Measurements from ENCODE around the gene KIT. TPM values are rescaled to one million over a fixed set of nuclear protein-coding genes. Genes with fewer than 3 reads are reported as not detected.

Gene KIT
- total and polyA plus RNA-seq, 7 donors = 0.19 to 2.1 (median 0.92) TPM

- DNase-seq = no peak
- H3K36me3 ChIP-seq (ENCODE audit: insufficient read depth in 1 of 2, low read depth in 1 of 2) = no peaks in the 10 kb centered on the region
- H3K27me3 ChIP-seq (ENCODE audit: insufficient read depth in 3 of 3, low read length in 2 of 3) = no peaks in the 10 kb centered on the region
- no peaks in the 10 kb centered on the region for H3K4me1 ChIP-seq
- TF ChIP-seq CTCF (IDR thresholded peaks at IDR 0.05) = no peak
- no peaks in the 10 kb centered on the region for H3K9me3 ChIP-seq
- WGBS, 3 donors = 83 to 93% (median 84%) methylated on average over 19 to 20 of the region's 20 CpGs
- H3K27ac ChIP-seq = no peak overlapping the region
- intact Hi-C loops (cut with DNase I) = no loop called here
- ATAC-seq = no peak
- no peak overlapping the region for H3K4me3 ChIP-seq
Observed at GRCh38 chr4:54708339-54709279, 50.9 kb downstream of the KIT start.

- Histone ChIP-seq H3K27me3 (ENCODE audit: insufficient read depth in 3 of 3, low read length in 2 of 3) (no peaks in the 10 kb centered on the region), H3K27ac (no peak overlapping the region), H3K4me1 (no peaks in the 10 kb centered on the region), H3K4me3 (no peak overlapping the region), H3K36me3 (ENCODE audit: insufficient read depth in 1 of 2, low read depth in 1 of 2) (no peaks in the 10 kb centered on the region), H3K9me3 (no peaks in the 10 kb centered on the region)
- intact Hi-C loops (cut with DNase I) = no loop called here
- TF ChIP-seq CTCF (IDR thresholded peaks at IDR 0.05) = no peak
- 77 to 79% (median 78%) methylated on average over 8 of the region's 8 CpGs for WGBS, 3 donors
- DNase-seq (no peak), ATAC-seq (no peak)
Observed at GRCh38 chr4:54709400-54709799, 51.6 kb downstream of the KIT start.

- Histone ChIP-seq H3K4me3 (no peak overlapping the region), H3K36me3 (ENCODE audit: insufficient read depth in 1 of 2, low read depth in 1 of 2) (no peaks in the 10 kb centered on the region), H3K27me3 (ENCODE audit: insufficient read depth in 3 of 3, low read length in 2 of 3) (no peaks in the 10 kb centered on the region), H3K27ac (no peak overlapping the region), H3K4me1 (no peaks in the 10 kb centered on the region), H3K9me3 (no peaks in the 10 kb centered on the region)
- ATAC-seq (no peak), DNase-seq (no peak)
- no peak for TF ChIP-seq CTCF (IDR thresholded peaks at IDR 0.05)
- intact Hi-C loops (cut with DNase I) = no loop called here
- WGBS, 3 donors = 78 to 93% (median 79%) methylated on average over 2 of the region's 2 CpGs
Observed at GRCh38 chr4:54712206-54712605, 54.4 kb downstream of the KIT start.

- ATAC-seq (no peak), DNase-seq (no peak)
- 76 to 79% (median 77%) methylated on average over 8 of the region's 8 CpGs for WGBS, 3 donors
- Histone ChIP-seq H3K27me3 (ENCODE audit: insufficient read depth in 3 of 3, low read length in 2 of 3) (no peaks in the 10 kb centered on the region), H3K36me3 (ENCODE audit: insufficient read depth in 1 of 2, low read depth in 1 of 2) (no peaks in the 10 kb centered on the region), H3K27ac (no peak overlapping the region), H3K4me1 (no peaks in the 10 kb centered on the region), H3K9me3 (no peaks in the 10 kb centered on the region), H3K4me3 (no peak overlapping the region)
- intact Hi-C loops (cut with DNase I) = no loop called here
- no peak for TF ChIP-seq CTCF (IDR thresholded peaks at IDR 0.05)
Observed at GRCh38 chr4:54714631-54715030, 56.9 kb downstream of the KIT start.

Data from psoas muscle (tissue), 8 donors.